Activated CD4-positive, alpha-beta T cell treated with anti-CD3 and anti-CD28 coated beads for 4 hours (primary cell): ENCODE measurements around the gene EXOC6B.

Experiments
- DNase-seq, 2 donors: peaks; one replicate each; pipeline ENCODE4 v3.0.0-alpha.2; 2020

The EXOC6B gene

GRCh38 chr2:72129681-72130340 lies 696.0 kb downstream of the EXOC6B start:
- no peak for DNase-seq

GRCh38 chr2:72128843-72129227 lies 697.0 kb downstream of the EXOC6B start:
- DNase-seq: no peak

GRCh38 chr2:72128059-72128842 lies 697.6 kb downstream of the EXOC6B start:
- no peak for DNase-seq

- no peak for DNase-seq
These were observed 698.3 kb downstream of the EXOC6B start for GRCh38 chr2:72127401-72128058.

- no peak for DNase-seq
These were observed 699.4 kb downstream of the EXOC6B start for GRCh38 chr2:72126186-72127100.
